Smooth muscle cell (in vitro differentiated cells): ENCODE results near the gene TEAD4. TPM values are rescaled to one million over a fixed set of nuclear protein-coding genes. Genes with fewer than 3 reads are reported as not detected.

Experiments
- DNase-seq: peaks from one replicate; lab custom pipeline; 2025; ENCODE audit not compliant: unreplicated experiment; lab: John Stamatoyannopoulos, UW
- H2AFZ ChIP-seq: fragments of 200-600 bp; sonication (generic); 2 replicates; pipeline ENCODE4 v1.6.0; 2016; ENCODE audit warnings: antibody characterized with exemption, low read depth, mild to moderate bottlenecking
- H3F3A ChIP-seq: fragments of 200-600 bp; sonication (generic); 2 replicates; pipeline ENCODE4 v1.6.0; 2017; ENCODE audit warnings: antibody characterized with exemption, low read depth
- H3K27ac ChIP-seq: fragments of 200-600 bp; sonication (generic); 2 replicates; pipeline ENCODE4 v1.5.1; 2016; ENCODE audit warnings: low read depth, mild to moderate bottlenecking
- H3K27me3 ChIP-seq: fragments of 200-600 bp; sonication (generic); 2 replicates; pipeline ENCODE4 v1.6.1; 2016; ENCODE audit warnings: low read depth, mild to moderate bottlenecking
- H3K36me3 ChIP-seq: fragments of 200-600 bp; sonication (generic); 2 replicates; pipeline ENCODE4 v1.5.1; 2016; ENCODE audit warnings: low read depth
- H3K4me1 ChIP-seq: fragments of 200-600 bp; sonication (generic); 2 replicates; pipeline ENCODE4 v1.5.1; 2016; ENCODE audit warnings: low read depth
- H3K4me2 ChIP-seq: fragments of 200-600 bp; sonication (generic); 2 replicates; pipeline ENCODE4 v1.6.0; 2016; ENCODE audit warnings: mild to moderate bottlenecking
- H3K4me3 ChIP-seq: fragments of 200-600 bp; sonication (generic); 2 replicates; pipeline ENCODE4 v1.5.1; 2016; ENCODE audit warnings: mild to moderate bottlenecking
- H3K79me2 ChIP-seq: fragments of 200-600 bp; sonication (generic); 2 replicates; pipeline ENCODE4 v1.6.0; 2016; ENCODE audit warnings: low read depth, mild to moderate bottlenecking
- H3K9ac ChIP-seq: fragments of 200-600 bp; sonication (generic); 2 replicates; pipeline ENCODE4 v1.6.0; 2016; ENCODE audit warnings: low read depth
- H3K9me3 ChIP-seq: fragments of 200-600 bp; sonication (generic); replicated peaks from 2 replicates; pipeline ENCODE4 v1.5.1; 2016; ENCODE audit warnings: low read depth
- H4K20me1 ChIP-seq: fragments of 200-600 bp; sonication (generic); 2 replicates; pipeline ENCODE4 v1.6.0; 2016; ENCODE audit warnings: low read depth
- CTCF ChIP-seq: fragments of 200-600 bp; sonication (generic); IDR thresholded peaks from 2 replicates; pipeline ENCODE4 v1.5.1; 2017; ENCODE audit warnings: borderline replicate concordance, mild to moderate bottlenecking, antibody characterized with exemption; ENCODE audit not compliant: insufficient read depth, poor library complexity, severe bottlenecking
- WGBS: methylation state at CpG from one replicate; pipeline ENCODE4 v1.1.7; 2016; ENCODE audit warnings: low lambda C conversion rate; 5-methylcytosine and 5-hydroxymethylcytosine counted together
- polyA plus RNA-seq: library from polyadenylated mRNA; unstranded; fragments of >200 nt; fragmentation: Nextera tagmentation; extraction: Ambion mirVana; gene quantifications from 2 replicates; pipeline ENCODE4 v1.2.1, GENCODE V29; 2016
- total RNA-seq: library from RNA; depleted of rRNA; stranded (reverse); fragments of >200 nt; gene quantifications from 2 replicates; pipeline ENCODE4 v1.2.3, GENCODE V29; 2014

TEAD4 gene
- total and polyA plus RNA-seq, 2 experiments from 2014 or later, result 12.0 to 14.3 TPM

- Histone ChIP-seq H3K4me2 (no peak overlapping the region), H3K36me3 (peaks cover 24% of the 10 kb centered on the region), H2AFZ (no peak overlapping the region), H3K27me3 (no peaks in the 10 kb centered on the region), H3K79me2 (no peaks in the 10 kb centered on the region), H3K4me3 (no peak overlapping the region), H3F3A (no peaks in the 10 kb centered on the region), H3K9ac (no peak overlapping the region), H4K20me1 (peaks cover 11% of the 10 kb centered on the region), H3K4me1 (no peaks in the 10 kb centered on the region), H3K27ac (no peak overlapping the region), H3K9me3 (no peaks in the 10 kb centered on the region)
- WGBS, result 85% methylated on average over 8 of the region's 8 CpGs
- no peak for TF ChIP-seq CTCF
- DNase-seq, result no peak
Measured at GRCh38 chr12:2930865-2931264, 28.3 kb upstream of the TEAD4 start.

GRCh38 chr12:2933586-2933985 is 25.6 kb upstream of the TEAD4 start:
- no peak overlapping the region for H3K4me3 ChIP-seq
- H3K4me1 ChIP-seq, result no peaks in the 10 kb centered on the region
- H2AFZ ChIP-seq, result no peak overlapping the region
- no peaks in the 10 kb centered on the region for H3K9me3 ChIP-seq
- H3K79me2 ChIP-seq, result no peaks in the 10 kb centered on the region
- no peaks in the 10 kb centered on the region for H4K20me1 ChIP-seq
- DNase-seq, result no peak
- no peak overlapping the region for H3K4me2 ChIP-seq
- WGBS, result 98% methylated on average over 6 of the region's 6 CpGs
- H3K9ac ChIP-seq, result no peak overlapping the region
- H3F3A ChIP-seq, result no peaks in the 10 kb centered on the region
- H3K27ac ChIP-seq, result no peak overlapping the region
- H3K36me3 ChIP-seq, result peaks cover 21% of the 10 kb centered on the region
- H3K27me3 ChIP-seq, result no peaks in the 10 kb centered on the region
- no peak for TF ChIP-seq CTCF

- Histone ChIP-seq H3K4me2 (no peak overlapping the region), H3K9me3 (no peaks in the 10 kb centered on the region), H3K9ac (no peak overlapping the region), H3K4me3 (no peak overlapping the region), H3K4me1 (no peaks in the 10 kb centered on the region), H3K27me3 (no peaks in the 10 kb centered on the region), H2AFZ (no peak overlapping the region), H3K27ac (no peak overlapping the region), H3F3A (no peaks in the 10 kb centered on the region), H3K36me3 (peaks cover 21% of the 10 kb centered on the region), H4K20me1 (no peaks in the 10 kb centered on the region), H3K79me2 (no peaks in the 10 kb centered on the region)
- 96% methylated on average over 6 of the region's 6 CpGs for WGBS
- no peak for TF ChIP-seq CTCF
- DNase-seq, result no peak
Measured at GRCh38 chr12:2934371-2934770, 24.8 kb upstream of the TEAD4 start.

GRCh38 chr12:2936301-2936700 is 22.9 kb upstream of the TEAD4 start:
- no peaks in the 10 kb centered on the region for H3K9me3 ChIP-seq
- DNase-seq, result no peak
- H2AFZ ChIP-seq, result no peak overlapping the region
- no peak overlapping the region for H3K9ac ChIP-seq
- H3F3A ChIP-seq, result no peaks in the 10 kb centered on the region
- H4K20me1 ChIP-seq, result no peaks in the 10 kb centered on the region
- no peak for TF ChIP-seq CTCF
- peaks cover 8% of the 10 kb centered on the region for H3K36me3 ChIP-seq
- no peaks in the 10 kb centered on the region for H3K79me2 ChIP-seq
- H3K27ac ChIP-seq, result no peak overlapping the region
- H3K27me3 ChIP-seq, result no peaks in the 10 kb centered on the region
- H3K4me1 ChIP-seq, result no peaks in the 10 kb centered on the region
- H3K4me2 ChIP-seq, result no peak overlapping the region
- WGBS, result 94% methylated on average over 11 of the region's 11 CpGs
- H3K4me3 ChIP-seq, result no peak overlapping the region
